HG02798 (cell line): ENCODE results near the gene KLK2.
"Not testable (repeated sequence)": the region's sequence is repeated elsewhere in the genome, so short reads cannot be mapped to it uniquely, and the experiment has no call there.

Source experiments
- ATAC-seq: cut with Tn5 transposase; IDR thresholded peaks from one replicate; pipeline ENCODE4 v1.9.1; 2021; ENCODE audit warnings: mild to moderate bottlenecking; ENCODE audit not compliant: unreplicated experiment, poor library complexity

The KLK2 gene

DNA sequence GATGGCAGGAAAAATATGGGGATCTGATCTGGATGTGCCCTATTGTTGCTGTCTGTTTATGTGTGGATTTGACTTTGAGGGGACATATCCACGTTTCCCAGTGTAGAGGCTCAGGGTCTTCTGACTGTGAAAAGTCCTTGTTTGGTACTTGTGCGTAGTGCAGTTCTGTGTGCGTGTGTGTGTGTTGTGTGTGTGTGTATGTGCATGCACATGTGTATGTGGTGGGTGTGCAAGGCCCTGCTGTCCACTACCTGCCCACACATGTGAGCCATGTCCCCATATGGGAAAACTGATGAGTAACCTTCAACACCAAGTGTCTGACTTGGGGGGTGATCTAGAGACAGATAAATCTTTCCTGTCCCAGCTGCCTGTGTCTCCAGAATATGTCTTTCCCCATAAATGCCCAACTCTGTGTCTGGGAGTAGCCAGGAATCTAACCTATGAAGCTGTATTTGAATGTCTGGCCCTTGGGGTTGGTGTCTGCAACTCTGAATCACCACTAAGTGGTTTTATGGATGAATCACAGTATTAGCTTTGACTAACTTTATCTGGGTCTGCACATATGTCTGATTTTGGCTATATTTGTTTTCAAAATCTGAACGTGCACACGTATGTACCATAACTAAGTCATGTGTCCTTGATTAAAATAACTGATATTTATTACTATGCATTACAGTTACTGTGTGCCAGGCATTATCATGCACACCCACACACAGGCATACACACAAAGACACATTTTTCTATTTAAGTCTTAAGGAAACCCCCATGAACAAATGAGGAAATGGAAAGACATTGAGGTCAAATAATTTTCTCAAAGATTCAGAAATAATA, 17.4 kb downstream of the KLK2 start:
- no peak for ATAC-seq

DNA sequence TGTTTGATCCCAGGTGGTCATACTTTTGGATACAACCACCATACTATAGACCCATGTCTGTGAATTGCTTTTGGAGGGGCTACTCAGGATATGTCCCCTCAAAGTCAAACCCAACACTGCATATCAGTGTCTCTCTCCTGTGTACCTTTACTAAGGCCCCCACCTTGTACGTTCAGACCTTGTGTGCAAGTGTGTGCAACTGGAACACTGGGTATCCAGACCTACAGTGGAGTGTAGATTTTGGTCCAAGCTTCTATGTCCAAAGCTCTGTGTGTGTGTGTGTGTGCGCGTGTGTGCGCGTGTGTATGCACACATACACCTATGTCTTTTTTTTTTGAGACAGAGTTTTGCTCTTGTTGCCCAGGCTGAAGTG, 18.0 kb downstream of the KLK2 start:
- no peak for ATAC-seq

DNA sequence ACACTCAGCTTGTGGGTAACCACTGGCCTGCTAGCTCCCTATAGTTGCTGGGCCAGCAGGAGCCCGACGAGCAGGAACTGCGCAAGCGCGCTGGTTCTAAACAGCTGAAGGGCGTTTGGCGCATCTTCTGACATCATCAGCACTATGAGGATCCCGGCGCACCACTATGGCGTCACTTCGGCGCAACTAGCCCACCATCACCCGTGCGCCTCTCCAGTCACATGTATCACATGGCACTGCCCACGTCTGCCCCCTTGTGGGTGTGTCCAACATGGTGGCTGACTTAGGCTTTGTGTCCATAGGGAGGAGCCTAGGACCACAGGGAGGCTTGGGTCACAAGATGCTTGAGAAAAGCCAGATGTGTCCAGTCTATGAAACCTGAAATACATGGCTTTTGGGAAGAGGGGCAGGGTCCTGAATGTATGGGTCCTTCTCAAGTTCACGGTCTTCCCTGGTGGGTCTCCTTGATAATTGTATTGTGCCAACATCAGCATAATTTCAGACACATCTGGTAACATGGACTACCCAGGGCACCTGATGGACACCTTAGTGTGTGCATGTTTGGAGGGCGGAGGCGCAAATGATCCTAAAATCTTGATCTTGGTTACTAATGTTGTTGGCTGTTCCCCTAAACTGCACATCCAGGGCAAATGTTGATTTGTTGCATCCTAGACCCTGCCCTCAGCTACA, 20.0 kb downstream of the KLK2 start:
- ATAC-seq = no peak

DNA sequence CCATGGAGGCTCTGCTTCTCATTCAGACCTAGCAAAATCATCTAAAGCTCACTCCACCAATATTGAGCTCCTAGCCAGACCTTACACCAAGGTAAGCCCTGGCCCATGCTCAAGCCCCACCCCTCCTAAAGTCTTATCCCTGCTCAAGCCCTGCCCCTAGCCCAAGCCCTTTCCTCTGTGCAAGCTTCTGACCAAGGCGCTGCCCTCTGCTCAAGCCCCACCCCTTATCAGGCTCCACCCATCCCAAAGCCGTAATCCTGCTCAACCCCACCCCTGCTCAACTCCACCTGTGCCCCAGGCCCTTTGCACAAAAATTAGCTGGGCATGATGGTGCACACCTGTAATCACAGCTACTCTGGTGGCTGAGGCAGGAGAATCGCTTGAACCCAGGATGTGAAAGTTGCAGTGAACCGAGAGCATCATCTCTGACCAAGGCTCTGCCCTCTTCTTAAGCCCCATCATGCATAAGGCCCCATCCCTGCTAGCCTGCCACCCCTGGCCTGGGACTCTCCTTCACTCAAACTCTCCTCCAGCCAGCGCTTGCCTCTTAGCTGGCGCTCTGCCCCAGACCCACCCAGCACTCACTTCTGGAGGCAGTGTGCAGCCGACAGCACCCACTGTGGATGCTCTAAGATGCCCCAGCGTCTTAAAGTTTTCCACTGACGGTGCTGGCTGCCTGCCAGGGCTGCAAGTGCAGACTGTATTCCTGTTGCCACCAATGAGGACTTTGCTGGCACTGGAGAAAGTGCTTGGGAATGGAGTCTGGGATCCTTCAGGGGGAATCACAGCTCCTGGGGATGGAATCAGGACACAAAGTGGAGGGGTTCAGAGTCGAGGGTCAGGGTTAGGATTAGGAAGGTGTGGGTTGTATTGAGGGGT, 21.5 kb downstream of the KLK2 start:
- no peak for ATAC-seq

DNA sequence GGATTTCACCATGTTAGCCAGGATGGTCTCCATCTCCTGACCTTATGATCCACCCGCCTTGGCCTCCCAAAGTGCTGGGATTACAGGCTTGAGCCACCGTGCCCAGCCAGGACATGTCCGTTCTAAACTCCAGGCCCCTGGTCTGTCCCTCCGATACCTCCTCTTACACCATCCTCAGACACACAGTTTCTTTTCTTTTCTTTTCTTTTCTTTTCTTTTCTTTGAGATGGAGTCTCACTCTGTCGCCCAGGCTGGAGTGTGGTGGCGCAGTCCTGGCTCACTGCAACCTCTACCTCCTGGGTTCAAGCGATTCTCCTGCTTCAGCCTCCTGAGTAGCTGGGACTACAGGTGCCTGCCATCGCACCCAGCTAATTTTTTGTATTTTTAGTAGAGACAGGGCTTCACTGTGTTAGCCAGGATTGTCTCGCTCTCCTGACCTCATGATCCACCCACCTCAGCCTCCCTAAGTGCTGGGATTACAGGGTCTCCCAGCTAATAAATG, 22.9 kb downstream of the KLK2 start:
- not testable (repeated sequence) for ATAC-seq

DNA sequence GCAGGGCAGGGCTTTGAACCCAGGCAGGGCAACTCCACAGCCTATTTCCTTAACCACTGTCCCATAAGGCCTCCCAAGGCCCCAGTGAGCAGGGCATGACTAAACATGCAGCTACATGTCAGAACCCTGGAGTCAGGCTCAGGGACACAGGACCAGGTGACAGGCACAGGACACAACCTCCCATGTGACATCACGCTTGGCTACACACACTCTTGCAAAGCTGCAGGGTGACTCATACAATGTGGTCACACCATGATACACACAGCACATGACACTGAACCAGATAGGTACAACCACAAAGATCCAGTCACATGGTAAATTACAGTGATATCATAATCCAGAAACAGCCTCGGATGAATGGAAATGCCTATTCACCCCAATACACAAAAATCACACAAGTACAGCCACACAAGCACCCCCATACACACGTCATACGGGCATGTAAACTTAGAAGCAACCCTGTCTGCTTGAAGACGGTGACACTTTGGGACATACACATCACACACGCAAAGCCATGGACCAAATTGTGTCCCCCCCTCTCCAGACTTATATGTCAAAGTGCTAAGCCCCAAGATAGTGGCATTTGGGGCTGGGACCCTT, 23.5 kb downstream of the KLK2 start:
- peak; percentile 87 for ATAC-seq

DNA sequence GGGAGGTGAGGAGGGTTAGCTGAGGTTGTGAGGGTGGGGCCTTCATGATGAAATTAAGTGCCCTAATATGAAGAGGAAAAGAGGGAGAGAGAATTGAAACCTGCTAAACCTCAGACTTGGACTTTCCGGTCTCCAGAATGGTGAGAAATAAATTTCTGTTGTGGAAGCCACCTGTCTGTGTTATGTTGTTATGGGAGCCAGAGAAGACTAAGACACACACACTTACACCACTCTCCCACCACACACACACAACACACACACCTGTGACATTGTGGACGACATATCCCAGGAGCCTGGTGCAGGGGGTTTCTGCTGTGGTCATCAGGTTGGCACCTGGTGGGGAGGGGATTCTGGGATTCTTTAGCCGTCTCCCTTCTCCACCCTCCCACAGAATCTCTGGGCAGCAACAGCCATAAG, 24.0 kb downstream of the KLK2 start:
- ATAC-seq = peak; percentile 15

DNA sequence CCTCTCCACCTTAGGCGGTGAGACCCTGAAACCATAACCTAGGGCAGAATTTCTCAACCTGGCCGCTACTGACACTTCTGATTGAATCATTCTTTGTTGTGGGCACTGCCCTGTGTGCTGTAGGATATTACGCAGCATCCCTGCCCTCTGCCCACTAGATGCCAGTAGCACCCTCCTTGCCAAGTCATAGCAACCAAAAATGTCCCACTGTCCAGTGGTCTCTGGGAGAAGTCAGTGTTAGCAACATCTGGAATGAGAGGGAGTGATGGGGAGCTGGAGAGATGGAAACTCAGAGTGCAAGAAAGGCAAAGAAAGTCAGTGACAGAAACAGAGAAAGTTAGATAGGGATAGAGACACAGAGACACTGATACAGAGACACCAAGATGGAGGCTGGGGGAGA, 24.4 kb downstream of the KLK2 start:
- ATAC-seq = no peak

DNA sequence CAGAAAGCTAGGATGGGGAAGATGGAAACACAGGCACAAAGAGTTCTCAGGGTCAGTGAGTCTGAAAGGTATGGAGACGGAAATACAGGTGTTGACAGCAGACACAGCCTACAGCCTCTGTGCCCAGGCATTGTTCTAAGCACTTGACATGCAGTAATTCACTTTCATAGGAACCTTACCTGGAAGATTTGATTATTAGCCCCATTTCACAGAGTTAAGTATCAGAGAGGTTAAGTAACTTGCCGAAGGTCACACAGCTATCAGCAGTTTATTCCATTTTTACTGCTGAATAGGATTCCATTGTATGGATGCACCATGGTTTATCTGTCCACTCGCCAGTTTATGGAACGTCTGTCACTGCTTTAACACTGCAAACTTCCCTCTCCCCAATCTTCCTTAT, 24.8 kb downstream of the KLK2 start:
- ATAC-seq = no peak

DNA sequence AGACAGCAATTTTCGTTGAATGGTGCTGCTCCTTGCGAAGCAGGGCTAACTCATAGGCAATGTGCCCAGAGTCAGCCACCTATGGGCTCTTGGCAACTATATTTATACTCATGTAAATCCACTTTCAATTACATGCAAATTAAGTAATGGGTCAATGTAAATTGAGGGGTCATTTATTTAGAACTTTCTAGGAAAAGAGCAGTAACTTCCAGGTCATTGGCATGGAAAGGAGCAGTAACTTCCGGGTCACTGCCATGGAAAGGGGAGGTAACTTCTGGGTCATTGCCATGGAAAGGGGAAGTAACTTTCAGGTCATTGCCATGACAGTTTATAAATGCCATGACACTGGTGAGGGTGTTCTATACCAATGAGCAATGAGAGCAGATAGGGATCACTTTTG, 26.3 kb downstream of the KLK2 start:
- no peak for ATAC-seq

DNA sequence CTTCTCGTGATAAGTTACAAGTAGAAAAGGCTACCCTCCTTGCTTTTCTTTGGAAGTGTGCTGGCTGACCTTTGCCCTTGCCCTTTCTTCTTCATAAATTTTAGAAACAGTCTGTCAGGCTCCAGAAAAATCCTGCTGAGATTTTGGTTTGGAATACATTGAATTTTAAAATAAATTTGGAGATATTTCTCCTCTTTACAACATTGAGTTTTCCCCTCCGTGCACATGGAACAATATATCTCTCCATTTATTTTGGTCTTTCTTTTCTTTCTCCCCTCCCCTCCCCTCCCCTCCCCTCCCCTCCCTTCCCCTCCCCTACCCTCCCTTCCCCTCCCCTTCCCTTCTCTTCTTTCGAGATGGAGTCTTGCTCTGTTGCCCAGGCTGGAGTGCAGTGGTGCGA, 29.4 kb downstream of the KLK2 start:
- ATAC-seq = no peak

DNA sequence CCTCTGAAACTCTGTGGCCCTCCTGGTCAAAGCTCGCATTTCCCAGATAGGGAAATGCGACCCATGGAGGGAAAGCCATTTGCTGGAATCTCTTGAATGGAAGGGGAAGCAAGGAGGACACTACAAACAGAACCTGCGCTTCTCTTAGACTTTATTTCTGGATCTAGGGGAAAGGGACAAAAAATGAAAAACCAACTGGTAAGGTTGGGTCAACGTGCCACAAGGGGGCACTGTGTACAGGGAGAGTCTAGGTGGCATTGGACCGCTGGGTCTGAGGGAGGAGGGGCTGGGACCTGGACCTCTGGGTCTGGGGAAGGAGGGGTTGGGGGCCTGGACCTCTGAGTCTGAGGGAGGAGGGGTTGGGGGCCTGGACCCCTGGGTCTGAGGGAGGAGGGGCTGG, 33.0 kb downstream of the KLK2 start:
- ATAC-seq = no peak

DNA sequence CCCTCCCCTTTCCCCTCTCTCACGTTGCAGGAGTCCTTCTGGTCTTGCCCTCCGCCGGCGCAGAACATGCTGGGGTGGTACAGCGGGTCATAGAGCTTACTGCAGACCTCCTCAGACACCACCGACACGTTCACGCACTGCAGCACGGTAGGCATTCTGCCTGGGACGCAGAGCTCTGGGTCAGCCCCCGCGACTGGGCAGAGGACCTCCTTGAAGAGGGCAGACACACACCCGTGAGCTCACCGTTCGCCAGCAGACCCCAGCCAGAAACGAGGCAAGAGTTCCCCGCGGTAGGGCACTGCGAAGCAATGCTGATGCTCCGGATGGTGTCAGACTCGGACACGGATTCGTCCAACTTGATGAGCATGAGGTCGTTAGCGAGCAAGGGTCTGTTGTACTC, 35.1 kb downstream of the KLK2 start:
- ATAC-seq = no peak

DNA sequence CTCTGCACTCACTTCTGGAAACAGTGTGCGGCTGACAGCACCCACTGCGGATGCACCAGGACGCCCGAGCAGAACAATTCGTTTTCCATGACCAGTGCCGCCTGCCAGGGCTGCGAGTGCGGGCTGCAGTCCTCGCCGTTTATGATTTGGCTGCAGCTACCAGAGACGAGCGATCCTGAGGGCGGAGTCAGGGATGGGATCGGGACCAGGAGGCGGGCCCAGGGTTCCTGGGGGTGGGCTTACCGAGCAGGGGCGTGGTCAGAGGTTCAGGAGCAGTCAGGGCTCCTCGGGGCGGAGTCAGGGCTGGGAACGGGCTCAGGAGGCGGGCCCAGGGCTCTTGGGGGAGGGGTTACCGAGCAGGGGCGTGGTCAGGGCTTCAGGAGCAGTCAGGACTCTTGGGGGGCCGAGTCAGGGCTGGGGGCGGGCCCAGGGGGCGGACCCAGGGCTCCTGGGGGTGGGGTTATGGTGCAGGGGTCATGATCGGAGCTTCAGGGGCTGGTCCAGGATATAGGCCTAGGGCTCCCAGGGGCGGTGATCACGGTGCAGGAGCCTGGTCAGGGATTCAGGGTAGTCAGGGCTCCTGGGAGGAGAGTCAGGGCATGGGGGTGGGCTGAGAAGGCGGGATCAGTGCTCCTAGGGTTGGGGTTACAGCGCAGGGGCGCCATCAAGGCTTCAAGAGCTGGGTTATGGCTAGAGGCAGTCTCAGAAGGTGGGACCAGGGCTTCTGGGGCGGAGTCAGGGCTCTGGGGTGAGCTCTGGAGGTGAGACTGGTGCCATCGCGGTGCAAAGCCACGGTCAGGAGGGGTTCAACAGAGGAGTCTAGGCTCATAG, 36.2 kb downstream of the KLK2 start:
- no peak for ATAC-seq

DNA sequence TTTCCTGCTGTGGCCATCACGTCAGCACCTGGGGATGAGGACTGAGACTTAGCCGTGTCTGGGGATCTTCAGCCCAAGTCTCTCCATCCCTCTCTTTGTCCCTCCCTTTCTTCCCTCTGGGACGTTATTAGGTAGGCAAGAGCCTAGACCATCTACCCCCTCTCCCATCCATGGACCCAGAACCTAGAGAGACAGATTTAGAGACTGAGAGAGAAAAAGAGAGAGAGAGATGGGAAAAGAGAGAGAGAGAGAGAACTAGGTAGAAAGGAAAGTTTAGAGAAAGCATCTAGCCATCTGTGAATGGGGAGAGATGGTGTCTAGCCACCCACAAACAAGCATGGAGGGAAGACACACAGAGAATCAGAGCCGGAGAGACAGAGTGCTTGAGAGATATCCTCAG, 37.5 kb downstream of the KLK2 start:
- no peak for ATAC-seq

DNA sequence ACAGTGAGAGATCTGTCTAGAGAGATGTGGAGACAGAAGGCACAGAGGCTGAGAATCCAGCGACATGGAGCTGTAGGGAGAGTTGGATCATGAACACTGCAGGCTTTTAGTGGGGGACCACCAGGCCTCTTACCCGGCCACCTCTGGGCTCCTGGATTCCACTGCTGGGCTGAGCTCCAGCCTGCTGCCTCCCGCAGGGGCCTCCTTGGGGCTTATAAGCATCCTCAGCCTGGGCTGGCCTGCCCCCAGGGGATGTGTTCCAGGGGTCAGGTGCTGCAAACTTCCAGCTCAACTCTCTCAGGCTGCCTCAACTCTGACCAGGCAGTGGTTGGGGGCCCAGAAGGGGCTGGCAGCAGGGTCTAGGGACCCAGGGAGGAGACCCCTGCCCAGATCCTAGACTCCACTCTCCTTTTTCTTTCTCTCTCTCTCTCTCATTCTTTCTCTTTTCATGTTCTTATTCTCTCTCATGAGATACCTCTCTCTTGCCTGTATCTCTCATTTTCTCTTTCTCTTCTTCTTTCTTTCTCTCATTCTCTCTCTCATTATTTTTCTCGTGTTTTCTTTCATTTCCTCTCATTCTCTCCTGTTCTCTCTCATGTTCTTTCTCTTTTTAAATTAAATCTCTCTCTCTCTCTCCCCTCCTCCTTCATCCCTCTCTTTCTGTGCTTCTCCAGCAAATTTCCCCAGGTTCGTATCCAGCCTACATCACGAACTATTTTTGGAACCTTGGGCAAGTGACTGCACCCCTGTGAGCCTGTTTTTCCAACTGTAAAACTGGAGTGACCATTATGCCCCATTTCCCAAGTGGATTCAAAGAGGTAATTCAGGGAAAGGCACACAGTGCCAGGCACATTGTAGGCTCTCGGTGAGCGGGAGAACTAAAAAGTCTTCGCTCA, 38.2 kb downstream of the KLK2 start, which contains the start of gene KLK4:
Gene KLK4, minus strand, starts transcription at position 190 of the 896 bp plus-strand sequence. CDS start 657 bp downstream, outside the sequence.
- no peak for ATAC-seq

DNA sequence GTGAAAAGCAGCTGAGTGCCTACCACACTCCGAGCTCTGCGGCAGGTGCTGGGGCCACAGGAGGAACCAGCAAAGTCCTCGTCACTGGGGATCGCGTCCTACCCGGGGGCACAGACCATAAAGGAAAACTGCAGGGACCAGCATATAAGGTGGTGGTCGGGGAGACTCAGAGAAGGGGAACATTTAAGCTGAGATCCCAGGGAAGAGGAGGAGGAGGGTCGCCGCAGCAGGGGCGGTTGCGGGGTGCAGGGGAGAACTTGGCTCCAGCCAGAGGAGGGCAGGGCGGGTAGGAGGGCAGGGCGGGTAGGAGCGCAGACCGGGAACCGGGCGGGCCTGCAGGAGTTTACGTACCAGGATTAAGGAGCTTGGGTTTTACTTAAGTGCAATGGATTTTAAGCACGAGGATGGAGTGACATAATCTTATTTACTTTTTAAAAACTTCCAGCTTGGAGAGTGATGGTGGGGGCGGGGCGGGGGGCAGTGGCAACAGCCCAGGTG, 38.9 kb downstream of the KLK2 start:
- ATAC-seq = no peak
